ENCODE results near the gene PACSIN2.

Gene PACSIN2

DNA sequence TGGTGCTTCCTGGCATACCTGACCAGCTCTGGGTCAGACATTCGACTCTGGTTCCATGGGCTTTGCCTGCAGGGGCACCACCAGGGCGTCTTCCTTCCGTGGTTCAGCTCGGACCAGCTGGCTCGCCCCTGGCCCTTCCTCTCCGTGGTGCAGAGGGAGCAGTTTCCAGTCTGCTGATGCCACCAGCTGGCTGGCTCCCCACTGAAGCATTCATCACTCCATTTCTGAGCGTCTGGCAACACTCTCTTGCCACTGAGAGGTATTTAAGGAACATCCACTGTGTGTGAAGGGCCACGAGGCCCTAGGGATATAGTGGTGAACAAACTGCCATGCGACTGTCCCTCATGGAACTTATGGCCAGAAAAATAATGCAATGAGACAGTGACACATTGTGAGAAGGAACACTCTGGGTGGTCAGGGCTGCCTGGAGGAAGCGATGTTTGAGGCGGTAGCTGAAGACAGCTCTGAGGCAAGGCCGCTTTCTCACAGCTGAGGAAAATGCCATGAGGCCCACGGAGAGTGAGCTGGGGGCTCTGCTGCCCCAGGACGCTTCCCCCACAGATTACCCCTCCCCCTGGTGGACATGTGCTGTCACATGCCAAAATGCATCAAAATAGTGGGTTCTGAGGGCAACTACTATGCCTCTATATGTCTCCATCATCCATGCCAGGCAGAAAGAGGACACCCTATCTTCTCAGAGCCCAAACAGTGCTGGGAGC is 113.0 kb downstream of the PACSIN2 start:
- no peak for DNase-seq

DNA sequence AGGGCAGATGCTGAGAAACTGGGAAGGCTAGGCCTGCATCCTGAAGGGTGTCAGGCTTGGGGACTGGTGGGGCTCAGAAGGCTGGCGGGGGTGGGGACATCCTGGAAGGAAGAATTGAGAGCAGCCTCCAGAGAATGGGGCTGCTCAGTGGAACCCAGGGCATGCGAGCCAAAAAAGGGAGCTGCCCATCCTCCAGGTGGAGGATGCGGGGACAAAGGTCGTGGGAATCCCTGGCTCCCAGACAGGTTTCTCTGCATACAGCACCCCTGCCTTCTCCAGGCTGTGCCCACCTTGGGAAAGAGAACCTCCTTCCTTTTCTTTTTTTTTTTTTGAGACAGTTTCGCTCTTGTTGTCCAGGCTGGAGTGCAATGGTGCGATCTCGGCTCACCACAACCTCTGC is 117.0 kb downstream of the PACSIN2 start:
- DNase-seq = no peak

DNA sequence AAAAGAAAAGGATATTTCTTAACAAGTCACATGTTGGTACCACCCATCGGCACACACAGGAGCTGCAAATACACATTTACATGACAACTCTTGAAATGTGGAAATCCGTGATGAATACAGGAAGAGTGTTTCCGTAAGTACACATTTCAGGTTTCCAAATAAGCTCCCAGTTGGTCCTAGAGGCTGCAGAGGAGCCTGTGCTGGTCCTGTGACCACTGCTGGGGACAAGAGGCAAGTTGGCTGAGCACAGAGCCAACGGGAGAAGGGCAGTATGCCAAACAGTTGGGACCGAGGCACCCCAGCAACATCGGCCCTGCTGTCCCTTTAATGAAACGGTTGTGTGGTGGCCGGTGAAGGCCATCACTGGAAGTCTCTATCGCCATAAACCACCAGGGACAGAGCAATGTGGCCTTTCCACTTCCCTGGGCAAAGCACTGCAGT is 119.4 kb downstream of the PACSIN2 start:
- DNase-seq = no peak

DNA sequence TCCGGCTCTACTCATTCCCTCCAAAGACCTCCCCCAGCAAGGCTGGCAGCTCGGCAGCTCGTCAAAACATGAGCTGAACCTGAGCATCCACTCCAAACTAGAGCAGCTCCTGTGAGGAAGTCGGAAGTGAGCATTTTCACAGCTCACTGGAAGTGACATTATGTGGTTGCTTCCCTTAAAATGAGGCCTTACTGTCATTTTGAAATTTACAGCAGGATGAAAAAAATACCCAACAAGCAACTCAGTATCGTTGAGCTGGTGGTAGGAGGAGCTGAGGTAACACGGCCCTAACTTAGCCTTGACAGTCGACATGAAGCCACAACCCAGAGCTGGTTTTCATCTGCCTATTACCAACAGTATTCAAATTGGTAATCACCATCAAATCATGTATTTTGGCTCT is 119.9 kb downstream of the PACSIN2 start:
- DNase-seq = no peak

DNA sequence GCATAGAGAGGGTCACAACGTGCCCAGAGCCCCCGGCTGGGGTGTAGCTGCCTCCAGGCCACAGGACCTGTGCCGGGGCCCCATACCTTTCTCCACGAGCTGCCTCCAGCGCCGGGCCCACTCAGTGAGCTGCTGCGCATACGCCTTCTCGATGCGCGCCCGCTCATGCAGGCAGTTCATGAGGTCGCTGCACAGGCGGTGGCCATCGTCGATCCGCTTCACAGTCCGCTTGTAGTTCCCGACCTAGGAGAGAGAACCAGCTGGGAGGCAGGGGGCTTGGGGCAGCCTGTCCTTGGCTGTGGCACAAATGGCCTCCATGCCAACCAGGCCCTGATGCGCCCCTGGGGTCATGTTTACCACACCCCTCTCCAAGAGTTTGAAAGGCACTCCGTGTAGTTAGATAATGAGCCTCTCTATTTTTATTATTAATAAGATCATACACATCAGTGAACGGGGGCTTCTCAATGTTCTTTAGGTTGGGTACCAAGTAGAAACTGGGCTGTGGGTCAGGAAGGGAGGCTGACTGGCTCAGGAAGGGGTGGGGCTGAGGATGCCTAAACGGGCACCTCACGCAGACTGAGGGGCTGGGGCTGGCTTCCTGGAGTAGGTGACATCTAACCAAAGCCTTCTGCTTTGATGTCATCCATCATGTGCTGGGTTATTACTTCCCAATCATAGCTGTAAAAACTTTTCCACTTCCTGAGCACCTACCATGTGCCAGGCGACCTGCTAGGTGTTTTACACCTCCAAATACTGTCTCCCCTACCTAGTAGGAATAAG is 121.4 kb downstream of the PACSIN2 start:
- no peak for DNase-seq

DNA sequence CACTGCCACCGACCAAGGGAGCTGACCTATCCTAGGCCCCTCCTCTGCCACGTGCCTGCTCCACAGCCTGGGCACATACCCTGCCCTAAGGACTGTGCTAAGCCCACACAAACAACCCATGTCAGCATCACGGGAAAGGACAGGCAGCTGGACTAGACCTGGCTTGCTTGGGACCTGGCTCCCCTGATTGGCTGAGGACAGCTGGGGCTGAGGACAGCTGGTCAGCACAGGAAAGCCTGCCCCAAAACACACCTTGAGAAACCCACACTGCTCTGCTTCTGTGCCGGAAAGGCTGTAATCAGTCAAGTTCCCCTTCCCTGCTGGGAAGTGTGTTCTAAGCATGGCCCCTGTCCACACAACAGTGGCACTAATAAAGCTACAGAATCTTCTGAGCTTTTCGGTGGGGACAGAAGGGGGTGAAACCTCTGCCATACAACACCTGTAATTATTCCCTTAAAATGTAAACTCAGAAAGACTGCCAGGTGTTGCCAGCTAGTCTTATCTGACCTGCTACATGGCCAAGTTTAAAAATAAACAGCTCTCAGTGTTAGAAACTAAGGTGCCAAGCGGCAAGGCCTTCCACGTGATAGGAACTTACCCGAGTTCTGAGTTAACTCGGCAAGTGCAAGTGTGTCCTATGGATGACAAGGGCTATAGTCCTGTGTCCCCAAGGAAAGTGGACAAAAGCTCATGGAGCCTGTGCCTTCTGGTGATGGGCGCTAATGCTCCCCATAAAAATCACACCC is 122.2 kb downstream of the PACSIN2 start:
- no peak for DNase-seq

DNA sequence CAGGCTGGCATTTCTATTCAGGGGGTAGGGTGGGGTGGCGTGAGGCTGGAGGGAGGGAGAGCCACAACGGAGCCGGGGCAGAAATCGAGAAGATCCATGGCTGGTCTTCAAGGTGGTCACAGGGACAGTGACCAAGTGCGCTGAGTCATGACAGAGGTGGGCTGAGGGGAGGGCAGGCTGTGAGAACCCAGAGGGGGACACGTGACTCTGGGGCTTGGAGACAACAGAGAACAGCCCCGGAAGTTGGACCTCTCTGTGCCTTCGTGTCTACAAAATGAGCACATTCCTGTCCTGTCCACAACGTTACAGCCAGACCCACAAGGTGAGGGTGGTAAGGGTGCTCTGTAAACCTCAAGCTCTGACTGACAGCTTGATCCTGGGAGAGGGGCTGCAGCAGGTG is 122.8 kb downstream of the PACSIN2 start:
- no peak for DNase-seq

DNA sequence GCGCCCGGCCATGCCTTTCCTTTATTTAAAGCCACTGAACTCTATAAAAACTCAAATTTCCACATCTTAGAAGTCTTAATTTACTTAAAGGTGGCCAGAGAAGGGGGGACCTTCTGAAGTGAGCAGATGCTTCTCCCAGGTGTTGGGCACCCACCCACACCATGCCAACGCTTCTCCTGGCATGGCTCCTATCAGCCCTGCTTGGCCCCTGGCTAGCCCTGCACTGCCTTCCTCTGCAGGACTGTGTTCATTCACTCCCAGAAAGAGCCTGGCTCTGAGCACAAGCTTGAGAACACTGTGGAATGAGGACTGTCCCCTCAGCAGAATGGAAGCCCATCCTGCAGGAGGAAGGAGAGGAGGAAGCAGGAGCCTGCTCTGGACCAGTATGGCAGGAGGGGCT is 123.3 kb downstream of the PACSIN2 start:
- no peak for DNase-seq

DNA sequence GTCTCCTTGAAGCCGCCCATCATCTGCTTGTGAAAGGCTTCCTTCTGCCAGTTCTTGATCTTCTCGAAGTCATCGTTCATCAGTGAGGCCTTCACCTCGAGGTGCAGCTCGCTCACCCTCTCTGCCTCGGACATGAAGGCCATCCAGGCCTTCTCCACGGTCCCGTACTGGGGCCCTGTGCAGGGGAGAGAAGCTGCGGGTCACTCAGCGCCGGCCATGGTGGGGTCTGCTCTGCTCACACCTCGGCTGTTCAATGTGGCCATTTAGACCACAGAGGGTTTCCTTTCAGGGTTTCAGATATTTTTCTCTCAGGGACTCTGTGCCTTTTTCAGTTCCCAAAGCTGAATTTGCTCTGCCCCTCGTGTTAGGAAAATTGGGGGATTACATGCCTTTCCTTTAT is 123.9 kb downstream of the PACSIN2 start:
- no peak for DNase-seq

DNA sequence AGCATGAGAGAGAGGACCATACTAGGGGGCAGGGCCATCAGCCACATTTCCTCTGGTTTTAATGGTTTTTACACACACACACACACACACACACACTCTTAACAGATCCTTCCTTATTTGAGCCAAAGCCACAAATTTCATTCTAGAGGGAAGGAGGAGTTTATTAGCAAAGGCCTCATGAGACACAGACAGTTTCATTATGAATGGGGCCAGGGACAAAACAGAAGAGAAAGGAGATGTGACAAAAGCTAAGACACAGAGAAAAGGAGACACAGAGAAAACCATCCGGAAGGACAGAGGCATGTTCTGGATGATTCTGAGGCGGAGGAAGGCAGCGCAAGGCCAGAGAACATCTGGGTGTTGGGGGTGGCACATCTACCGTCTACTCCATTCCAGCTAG is 125.6 kb downstream of the PACSIN2 start:
- DNase-seq = no peak

DNA sequence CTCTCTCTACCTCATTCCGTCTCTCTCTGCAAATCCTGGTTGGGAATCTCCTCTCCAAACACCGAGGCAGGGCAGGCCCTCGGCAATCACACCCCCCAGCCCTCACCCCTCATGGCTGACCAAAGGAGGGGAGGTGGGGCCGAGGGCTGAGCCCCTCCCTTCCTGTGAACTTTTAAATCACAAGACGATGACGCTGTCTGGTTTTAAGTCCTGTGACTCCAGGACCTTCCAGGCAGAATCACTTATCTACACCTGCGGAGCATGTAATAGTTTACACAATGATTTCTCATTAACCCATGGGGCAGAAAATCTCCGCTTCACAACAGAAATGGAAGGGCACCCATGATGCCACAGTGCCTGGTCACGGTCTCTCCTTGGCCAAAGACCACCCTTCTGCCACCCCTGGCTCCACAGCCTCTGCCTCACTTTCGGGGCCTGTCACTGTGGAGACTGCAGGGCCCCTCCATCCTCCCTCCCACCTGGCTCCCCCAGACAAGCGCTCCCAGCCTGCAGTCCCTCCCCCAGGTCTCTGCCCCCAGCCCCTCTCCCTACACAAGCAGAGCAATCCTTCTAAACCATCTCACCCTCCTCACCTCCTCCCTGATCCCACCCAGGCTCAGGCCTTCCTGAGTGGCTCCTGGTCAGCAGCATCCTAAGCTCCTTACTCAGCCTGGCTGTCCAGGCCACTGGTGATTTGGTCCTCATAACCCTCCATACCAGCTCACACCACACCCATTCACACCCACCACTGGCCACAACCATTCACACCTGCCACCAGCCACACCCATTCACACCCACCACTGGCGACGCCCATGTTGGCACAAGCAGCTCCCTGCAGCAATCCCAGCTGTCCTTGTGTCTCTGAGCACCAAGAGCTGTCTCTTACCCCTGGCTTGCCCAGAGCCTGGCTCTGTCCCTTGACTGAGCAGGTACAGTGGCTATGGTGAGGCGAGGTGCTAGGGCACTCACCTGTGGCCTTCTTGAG is 127.1 kb downstream of the PACSIN2 start:
- DNase-seq = no peak

DNA sequence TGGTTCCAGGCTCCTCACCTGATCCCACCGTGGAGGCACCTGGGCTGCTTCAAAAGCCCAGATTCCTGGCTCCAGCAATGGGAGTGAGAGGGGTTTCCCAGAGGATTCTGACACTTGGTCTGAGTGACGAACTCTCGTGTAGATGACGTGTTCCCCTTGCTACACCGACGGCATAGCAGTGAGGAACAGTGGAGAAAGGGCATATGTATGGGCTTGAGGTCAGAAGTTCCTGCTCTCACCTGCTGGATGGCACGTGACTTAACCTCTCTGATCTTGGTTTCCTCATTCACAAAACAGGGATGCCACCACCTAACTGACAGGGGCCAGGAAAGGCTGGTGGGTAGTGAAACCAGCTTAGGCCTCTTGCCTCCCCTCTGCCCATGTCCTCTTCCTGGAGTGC is 127.8 kb downstream of the PACSIN2 start:
- no peak for DNase-seq

DNA sequence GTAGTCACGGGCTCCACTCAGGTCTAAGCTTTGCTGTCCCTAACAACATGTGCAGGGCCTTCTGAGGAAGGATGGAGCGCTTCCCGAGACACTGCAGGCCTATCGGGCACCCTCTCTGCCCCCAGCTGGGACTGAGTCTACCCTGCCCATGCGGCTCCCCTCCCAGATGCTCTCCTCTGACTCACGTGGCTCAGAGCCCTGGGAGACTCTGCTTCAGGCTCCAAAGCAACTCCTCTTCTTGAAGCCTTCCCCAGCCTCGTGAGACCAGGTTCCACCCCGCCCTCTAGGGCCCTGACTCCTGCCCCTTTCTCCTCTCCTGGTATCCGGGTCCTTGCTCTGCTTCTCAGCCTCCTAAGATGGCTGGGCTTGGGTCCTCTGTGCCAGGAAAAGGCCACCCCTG is 129.5 kb downstream of the PACSIN2 start:
- DNase-seq = no peak

DNA sequence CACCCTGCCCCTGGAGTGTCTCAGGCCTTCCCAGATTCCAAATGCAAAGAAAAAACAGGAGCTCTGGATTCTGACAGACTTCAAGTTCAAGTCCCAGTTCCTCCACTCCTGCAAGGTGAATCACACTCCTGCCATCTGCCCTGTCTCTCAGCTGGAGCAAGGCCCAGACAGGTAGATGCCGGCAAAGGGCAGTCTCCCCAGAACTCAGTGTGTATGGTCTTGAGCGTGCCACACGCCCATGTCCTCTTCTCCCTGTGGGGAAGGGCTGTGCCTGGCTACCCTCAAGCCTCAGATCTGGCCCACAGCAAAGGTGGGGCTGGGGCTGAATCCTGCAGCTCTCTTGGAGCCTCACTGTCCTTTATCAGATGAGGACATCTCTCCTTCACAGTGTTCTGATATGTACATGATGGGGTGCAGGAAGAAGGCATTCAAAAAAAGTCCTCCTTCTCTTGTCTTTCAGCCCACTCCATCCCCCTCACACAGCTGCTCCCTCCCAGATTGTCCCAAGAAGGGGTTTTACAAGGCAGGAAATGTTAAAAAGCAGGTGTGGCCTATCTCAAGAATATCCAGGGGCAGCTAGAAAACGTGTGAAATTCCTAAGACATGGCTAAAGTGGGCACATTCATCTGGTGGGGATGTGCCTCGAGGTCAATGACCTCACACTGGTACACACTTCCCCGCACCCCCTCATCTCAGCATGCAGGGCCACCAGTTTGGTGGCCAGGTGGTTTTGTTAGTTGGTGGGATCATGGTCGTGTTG is 130.2 kb downstream of the PACSIN2 start:
- DNase-seq = no peak

DNA sequence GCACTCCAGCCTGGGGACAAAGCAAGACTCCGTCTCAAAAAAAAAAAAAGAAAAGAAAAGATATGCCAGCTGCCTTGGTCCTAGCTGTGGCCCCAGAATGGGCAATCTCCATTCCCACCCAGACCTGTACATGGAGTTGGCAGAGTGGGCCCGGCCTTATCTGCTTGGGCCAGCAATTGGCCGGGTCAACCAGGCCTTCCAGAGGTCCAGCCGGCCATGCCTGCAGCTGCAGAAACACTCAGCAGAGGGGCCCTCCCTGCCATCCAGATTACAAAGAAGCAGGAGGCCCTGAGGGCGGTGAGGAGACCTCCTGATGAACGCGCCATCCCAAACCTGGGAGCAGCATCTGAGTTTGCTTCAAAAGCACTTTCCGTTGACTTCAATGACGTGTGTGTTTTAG is 131.0 kb downstream of the PACSIN2 start:
- DNase-seq = no peak

DNA sequence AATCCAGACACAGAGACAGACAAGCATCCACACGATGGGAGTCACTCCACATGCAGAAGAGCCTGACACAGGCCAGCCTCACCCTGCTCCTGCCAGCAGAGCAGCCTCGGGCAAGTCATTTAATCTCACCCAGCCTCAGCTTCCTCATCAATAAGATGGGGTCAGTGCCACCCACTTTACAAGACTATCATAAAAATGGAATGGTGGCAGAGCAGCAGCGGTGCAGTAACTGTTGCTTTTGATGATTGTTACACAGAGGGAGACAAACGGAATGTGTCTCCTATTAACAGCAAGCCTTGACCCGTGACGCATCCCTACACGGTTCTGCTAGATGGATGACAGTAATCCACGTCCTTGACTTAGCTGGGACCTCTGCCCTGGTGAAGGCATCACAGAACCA is 131.8 kb downstream of the PACSIN2 start:
- no peak for DNase-seq

DNA sequence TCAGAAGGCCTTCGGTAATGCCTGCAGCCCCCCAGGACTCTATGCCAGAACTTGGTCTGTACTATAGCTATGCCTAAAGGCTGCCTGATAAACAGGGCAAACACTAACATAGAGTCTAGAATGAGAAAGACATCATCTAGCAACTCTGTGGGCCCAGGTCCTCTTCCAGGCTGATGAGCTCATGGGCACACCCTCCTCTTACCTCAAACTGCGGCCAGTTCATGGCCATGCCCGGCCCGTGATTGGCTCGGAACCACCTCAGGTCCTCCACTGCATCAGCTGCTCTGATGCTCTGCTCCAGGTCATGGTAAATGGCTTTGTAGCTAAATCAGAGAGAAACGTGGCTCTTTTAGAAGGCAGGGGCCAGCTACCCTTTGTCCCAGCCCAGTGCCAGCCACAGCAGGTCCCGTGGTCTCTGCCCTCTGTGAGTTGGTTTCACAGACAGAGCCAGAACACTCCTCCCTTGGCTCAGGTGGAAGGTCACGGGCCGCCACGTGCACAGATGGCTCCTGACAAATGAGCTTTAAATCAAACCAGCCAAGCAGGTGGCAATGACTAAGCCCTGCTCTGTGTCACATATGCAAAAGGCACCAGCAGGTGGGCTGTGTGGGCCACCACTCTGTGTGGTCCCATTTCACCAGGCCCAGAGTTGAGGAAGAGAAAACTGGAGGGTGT is 132.8 kb downstream of the PACSIN2 start:
- DNase-seq = no peak

DNA sequence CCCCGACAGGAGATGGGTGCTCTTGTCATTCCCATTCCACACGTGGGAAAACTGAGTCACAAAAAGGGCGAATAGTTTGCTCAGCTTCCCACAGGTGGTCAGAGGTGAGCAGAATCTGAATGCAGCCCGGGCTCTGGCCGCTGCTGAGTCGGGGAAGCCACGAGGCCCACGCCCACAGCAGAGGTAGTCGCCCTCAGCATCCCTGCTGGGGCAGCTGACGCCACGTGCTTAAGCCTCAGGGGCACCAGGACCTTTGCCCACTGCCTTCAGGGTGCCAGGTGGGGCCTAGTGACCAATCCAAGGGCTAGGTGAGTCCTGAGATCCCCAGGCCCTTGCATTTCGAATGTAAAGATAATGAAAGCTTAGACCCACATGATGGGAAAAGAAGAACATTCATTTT is 133.7 kb downstream of the PACSIN2 start:
- DNase-seq = no peak

DNA sequence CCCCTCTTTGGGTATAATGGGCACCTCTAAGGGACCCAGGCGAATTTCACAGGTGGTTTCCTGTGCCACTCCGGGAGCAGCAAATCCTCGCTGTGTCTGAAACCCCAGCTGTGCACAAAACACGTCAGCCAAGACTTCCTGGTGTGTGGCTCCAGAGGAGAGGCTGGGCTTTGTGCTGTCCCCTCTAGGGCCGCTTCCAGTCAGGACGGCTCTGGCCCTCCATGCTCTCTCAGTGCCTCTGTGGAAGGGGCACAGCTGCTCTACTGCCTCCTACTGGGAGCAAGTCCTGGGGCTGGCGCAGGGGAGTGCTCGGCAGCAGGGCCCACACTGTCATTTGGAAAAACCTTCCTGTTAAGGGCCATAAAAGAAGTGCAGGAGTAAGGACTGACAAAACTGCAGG is 134.1 kb downstream of the PACSIN2 start:
- DNase-seq = no peak

DNA sequence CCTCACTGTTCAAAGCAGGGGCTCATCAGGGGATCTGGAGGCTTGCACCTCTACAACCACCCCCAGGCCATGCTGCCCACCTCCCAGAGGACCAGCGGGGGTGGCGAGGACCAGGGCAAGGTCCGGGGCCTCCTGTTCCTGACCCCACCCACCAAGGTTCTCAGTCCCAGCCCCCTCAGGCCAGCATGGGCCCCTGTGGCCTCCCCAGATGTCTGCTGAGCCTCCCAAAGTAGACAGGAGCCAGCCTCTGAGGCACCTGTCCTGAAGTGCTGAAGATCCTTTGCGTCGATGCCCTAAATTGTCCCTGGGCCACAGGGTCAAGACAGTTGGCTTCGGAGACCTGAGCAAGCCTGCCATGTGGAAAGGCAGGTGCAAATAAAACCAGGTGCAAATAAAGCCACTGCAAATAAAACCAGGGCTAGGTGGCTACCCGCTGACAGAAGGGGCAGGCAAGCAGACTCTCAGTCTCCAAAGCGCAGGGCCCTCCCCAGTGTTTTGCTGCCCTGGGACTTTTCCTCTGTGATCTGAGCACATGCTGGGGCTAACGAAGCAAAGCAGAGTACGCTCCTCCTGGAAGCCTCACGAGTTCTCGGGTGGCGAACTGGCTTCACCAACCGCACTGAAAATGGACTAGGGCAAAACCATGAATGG is 135.5 kb downstream of the PACSIN2 start:
- DNase-seq = no peak

Data from RPMI8226 (cell line).